Measurements from ENCODE around the gene TUBB3.

- no peak for TF ChIP-seq CTCF (IDR thresholded peaks at IDR 0.05)
- no peak for TF ChIP-seq POLR2A (IDR thresholded peaks at IDR 0.05)
These were observed 48.5 kb downstream of the TUBB3 start for GRCh38 chr16:89971495-89972243.

All from stomach (tissue), 4 donors.